Testis (tissue), 2 donors: Measurements from ENCODE around the gene ARHGEF38.

Experiments
- CTCF ChIP-seq, 3 experiments: fragments of 450-650 bp in 2 of 3; fragments of 200-600 bp in 1 of 3; sonication (generic) in 1 of 3; IDR thresholded peaks; one replicate each; pipeline ENCODE4 v1.5.1; 2016 to 2019; ENCODE audit warnings: antibody characterized with exemption in 3 of 3, mild to moderate bottlenecking in 2 of 3, moderate library complexity in 1 of 3
- POLR2A ChIP-seq: fragments of 450-650 bp; IDR thresholded peaks from one replicate; pipeline ENCODE4 v1.6.1; 2017; ENCODE audit warnings: antibody characterized with exemption, mild to moderate bottlenecking, moderate library complexity

DNA sequence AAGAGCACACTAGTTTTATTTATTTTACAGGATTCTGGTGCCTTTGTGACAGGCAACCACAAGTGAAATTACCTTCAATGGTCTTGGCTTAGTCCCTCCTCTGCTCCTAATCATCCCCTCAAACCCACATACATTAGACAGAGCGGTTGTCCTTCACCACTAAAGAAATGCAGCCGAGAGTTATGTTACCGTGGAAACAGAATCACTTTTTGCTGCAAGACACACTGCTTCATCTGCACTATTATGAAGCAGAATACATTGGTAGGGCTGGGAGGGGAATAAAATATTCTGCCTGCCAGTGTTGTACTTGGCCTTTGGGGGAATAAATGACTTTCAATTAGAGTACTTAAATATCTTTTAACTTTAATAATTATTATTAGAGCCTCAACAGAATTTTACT is 75.2 kb downstream of the ARHGEF38 start:
- TF ChIP-seq CTCF (IDR thresholded peaks at IDR 0.05) (no peak), POLR2A (no peak)
